HG02588 (cell line): ENCODE data around the gene PSENEN.

Experiments used
- ATAC-seq: cut with Tn5 transposase; IDR thresholded peaks from one replicate; pipeline ENCODE4 v1.9.1; 2021; ENCODE audit warnings: mild to moderate bottlenecking, moderate library complexity; ENCODE audit not compliant: unreplicated experiment

The PSENEN gene

GRCh38 chr19:35733180-35734125 is 12.0 kb upstream of the PSENEN start:
- ATAC-seq = no peak

DNA sequence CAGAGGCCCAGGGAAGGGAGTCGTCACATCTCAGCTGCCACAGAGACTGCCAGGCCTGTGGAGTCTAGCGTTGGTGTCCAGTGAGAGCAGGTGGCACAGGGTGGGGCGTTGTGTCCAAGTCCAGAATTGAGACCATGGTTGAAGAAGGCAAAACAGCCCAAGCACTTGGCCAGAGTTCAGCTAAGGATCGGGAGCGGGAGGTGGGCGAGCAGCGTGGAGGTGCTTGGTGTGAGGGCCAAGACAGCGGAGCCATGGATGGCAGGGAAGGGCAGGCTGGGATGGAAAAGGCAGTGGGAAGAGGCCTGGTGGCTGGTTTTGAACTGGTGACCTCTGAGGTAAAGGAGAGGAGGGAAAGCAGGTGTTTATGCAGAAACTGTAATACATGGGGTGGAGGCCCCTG is 11.2 kb upstream of the PSENEN start:
- no peak for ATAC-seq

DNA sequence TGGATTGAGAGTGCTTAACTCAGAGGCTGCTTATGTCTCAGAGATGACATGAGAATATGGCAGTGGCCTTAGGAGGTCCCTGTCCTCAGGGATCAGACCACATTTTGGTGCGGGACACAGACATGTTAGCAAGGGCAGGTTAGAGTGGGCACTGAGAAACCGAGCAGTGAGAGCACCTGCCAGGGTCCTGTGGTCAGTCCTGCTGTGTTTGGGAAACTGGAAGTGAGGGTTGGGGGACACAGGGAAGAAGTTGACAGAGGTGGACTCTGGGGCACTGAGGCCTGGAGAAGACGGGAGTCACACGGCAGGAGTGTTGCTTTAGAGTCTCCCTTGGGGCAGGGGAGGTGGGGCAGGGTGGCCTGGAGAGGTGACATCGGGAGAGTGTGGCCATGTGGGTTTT is 10.6 kb upstream of the PSENEN start:
- ATAC-seq = no peak

- ATAC-seq = no peak
Measured at GRCh38 chr19:35736913-35737886, 8.3 kb upstream of the PSENEN start.

DNA sequence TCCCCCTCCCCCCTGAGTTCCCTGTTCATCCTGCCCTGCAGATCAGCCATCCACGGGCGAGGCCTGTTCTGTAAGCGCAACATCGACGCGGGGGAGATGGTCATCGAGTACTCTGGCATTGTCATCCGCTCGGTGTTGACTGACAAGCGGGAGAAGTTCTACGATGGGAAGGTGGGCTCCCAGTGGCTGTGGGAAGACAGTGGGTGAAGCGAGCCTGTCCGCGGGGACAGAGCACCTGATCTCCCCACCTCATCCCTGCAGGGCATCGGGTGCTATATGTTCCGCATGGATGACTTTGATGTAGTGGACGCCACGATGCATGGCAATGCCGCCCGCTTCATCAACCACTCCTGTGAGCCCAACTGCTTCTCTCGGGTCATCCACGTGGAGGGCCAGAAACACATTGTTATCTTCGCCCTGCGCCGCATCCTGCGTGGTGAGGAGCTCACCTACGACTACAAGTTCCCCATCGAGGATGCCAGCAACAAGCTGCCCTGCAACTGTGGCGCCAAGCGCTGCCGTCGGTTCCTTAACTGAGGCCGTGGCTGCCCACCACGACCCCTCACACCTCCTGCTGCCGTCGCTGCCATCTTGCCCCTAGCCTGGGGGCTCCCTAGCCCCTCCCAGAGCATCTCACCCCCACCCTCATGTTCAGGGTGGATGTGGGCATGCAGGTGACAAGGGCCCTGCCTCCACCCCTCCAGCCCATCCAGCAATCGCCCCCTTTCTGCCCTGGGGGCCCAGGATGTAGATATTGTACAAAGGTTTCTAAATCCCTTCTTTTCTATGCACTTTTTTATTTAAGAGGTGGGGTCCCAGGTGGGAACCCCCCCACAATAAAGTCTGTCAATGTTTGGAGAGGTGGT is 7.2 kb upstream of the PSENEN start:
- ATAC-seq = no peak

DNA sequence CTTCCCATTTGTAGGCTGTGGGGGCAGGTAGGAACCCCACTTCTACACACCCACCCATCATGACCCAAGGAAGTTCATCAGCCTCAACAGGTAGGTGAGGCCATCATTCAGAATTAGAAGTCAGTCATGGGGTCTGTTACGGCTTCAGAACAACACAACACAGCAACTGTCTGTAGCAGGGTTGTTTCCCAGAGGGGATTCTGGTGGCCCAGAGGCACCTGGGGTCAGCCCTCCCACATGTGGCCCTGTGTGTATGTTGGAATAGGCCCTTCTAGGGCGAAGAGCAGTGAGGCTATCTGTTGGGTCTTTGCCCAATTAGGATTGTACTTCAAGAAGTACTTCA is 6.6 kb upstream of the PSENEN start:
- ATAC-seq = no peak

DNA sequence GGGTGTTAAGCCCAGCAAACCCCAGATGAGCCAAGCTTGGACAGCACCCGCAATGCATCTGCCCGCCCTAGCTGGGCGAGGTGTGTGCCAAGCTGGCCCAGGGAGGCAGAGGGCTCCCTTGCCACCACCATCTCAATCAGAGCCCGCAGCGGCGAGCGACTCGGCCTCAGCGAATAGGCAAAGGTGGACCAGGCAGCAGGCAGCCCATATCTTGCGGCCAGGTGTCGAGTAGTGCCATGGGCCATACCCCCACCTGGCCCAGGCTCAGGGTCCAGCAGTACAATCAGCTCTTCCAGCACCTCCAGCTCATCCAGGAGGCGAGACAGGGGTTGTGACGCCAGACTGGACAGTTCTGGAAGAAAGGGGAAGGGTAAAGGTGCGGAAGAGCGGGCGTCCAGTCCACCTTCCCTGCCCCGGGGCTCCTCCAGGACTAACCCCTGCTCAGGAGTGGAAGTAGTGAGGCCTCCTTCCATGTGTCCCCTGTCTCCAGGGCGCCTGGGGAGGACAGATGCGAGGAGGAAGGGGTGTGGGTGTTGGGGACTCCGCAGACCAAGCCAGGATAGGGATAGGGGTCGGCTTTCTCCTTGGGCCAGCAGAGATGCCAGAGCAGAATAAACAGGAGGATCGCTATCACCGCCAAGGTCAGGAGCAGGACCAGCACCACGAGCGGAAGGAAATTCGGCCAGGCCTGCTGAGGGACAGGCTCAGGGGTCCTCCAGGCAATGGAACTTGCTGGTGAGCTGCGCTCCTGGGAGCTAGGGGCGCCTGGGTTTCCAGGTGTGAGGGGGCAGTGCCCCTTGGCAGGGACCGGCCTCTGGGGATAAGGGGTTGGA is 6.0 kb upstream of the PSENEN start:
- no peak for ATAC-seq

- ATAC-seq = no peak
Measured at GRCh38 chr19:35740108-35740422, 5.4 kb upstream of the PSENEN start.

- peak; percentile 50 for ATAC-seq
Measured at GRCh38 chr19:35740423-35741202, 4.8 kb upstream of the PSENEN start.

- no peak for ATAC-seq
Measured at GRCh38 chr19:35741203-35741515, 4.3 kb upstream of the PSENEN start.

- ATAC-seq = no peak
Measured at GRCh38 chr19:35742121-35742724, 3.2 kb upstream of the PSENEN start, which contains the start of gene IGFLR1. IGFLR1 (minus strand) TSS chr19:35742452; CDS start chr19:35741180, 1,272 bp downstream.

DNA sequence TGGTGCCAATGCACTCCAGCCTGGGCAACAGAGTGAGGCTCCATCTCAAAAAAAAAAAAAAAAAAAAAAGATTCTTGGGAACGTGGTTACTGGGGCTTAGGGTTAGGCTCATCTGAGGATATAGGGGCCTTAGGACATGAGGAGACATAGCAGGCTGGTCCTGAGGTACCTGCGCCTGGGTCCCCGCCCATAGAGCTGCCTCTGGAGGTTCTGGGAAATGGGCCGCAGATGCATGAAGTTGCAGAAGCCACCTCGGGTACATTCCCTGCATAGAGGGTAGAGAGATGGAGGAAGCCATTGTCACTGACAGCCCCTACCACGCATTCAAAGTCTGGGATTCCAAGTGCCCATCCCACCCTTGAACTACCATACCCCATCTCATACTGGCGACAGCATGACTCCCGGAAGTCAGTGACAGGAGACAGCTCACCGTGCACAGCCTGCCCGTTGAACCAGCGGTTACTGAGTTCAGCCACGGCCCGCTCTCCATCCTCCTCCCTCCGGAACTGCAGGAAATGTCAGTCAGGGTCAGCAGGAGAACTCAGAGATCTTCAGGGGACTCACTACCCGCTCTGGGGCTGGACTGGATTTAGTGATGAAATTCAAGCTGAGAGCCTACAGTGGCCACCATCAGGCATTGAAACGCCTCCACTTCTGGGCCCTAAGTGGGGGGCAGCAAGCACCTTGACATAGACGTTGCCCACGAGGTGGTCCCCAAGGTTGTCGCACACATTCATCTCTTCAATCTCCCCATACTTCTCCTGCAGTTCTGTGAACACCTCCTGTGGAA is 1.6 kb upstream of the PSENEN start:
- no peak for ATAC-seq

- ATAC-seq = peak; percentile 31
Measured at GRCh38 chr19:35744430-35745327, 772 bp upstream of the PSENEN start.

GRCh38 chr19:35746087-35746462 is 624 bp downstream of the PSENEN start:
- ATAC-seq = no peak

GRCh38 chr19:35746531-35746930 is 1.1 kb downstream of the PSENEN start:
- ATAC-seq = no peak

- peak; percentile 63 for ATAC-seq
Measured at GRCh38 chr19:35748106-35749020, 2.9 kb downstream of the PSENEN start, which contains the start of gene LIN37. LIN37 (plus strand) TSS chr19:35748576; CDS start chr19:35748725, 149 bp downstream.
